Measurements from ENCODE around the gene TCIRG1.

GRCh38 chr11:68033708-68034045, 5.1 kb upstream of the TCIRG1 start:
- TF ChIP-seq GATA2 (IDR thresholded peaks at IDR 0.05; ENCODE audit: low read depth, low read length): no peak
- no peak for TF ChIP-seq GATA3 (IDR thresholded peaks at IDR 0.05; ENCODE audit: low read depth, low read length)

Measured in SH-SY5Y (cell line).